CD14-positive monocyte (primary cell): ENCODE data around the gene CEP126. TPM values are rescaled to one million over a fixed set of nuclear protein-coding genes. Genes with fewer than 3 reads are reported as not detected.

Experiments used
- DNase-seq, 3 donors: peaks; one replicate each; pipeline ENCODE4 v3.0.0-alpha.2; 2011 to 2022
- H2AFZ ChIP-seq: 2 replicates; pipeline ENCODE4 v1.6.0; 2012; ENCODE audit warnings: mild to moderate bottlenecking, low read depth, low read length, inconsistent platforms; ENCODE audit not compliant: insufficient read depth, poor library complexity, severe bottlenecking
- H3K27ac ChIP-seq, 2 donors: 1 replicate in 1 of 2; 2 replicates in 1 of 2; pipeline ENCODE4 v1.5.1; 2012 to 2013; ENCODE audit warnings: low read length in 2 of 2, control low read depth in 1 of 2, inconsistent platforms in 1 of 2, low read depth in 1 of 2, mild to moderate bottlenecking in 1 of 2
- H3K27me3 ChIP-seq, 2 donors: one replicate each; pipeline versions ENCODE4 v1.6.0 to v1.6.1; 2011 to 2013; ENCODE audit warnings: low read length in 2 of 2; ENCODE audit not compliant: control insufficient read depth in 2 of 2, insufficient read depth in 2 of 2
- H3K36me3 ChIP-seq, 2 donors: replicated peaks in 1 of 2; 1 replicate in 1 of 2; 2 replicates in 1 of 2; pipeline versions ENCODE4 v1.5.1 to v1.6.1; 2012 to 2013; ENCODE audit warnings: low read length in 2 of 2, control low read depth in 1 of 2, inconsistent platforms in 1 of 2, mild to moderate bottlenecking in 1 of 2; ENCODE audit not compliant: insufficient read depth in 2 of 2, control insufficient read depth in 1 of 2
- H3K4me1 ChIP-seq, 2 donors: 1 replicate in 1 of 2; 2 replicates in 1 of 2; pipeline versions ENCODE4 v1.5.1 to v1.6.1; 2012 to 2013; ENCODE audit warnings: low read length in 2 of 2, control low read depth in 1 of 2, inconsistent platforms in 1 of 2, mild to moderate bottlenecking in 1 of 2, moderate library complexity in 1 of 2; ENCODE audit not compliant: insufficient read depth in 2 of 2, control insufficient read depth in 1 of 2
- H3K4me2 ChIP-seq: replicated peaks from 2 replicates; pipeline ENCODE3; 2012; ENCODE audit warnings: low read length, moderate library complexity, mild to moderate bottlenecking; ENCODE audit not compliant: poor library complexity, severe bottlenecking; ENCODE audit errors: extremely low read depth
- H3K4me3 ChIP-seq, 3 experiments: fragments of 200-600 bp in 1 of 3; sonication (generic) in 1 of 3; replicated peaks in 1 of 3; 1 replicate in 2 of 3; 2 replicates in 1 of 3; pipeline ENCODE4 v1.5.1; 2011 to 2013; ENCODE audit warnings: low read length in 3 of 3, mild to moderate bottlenecking in 3 of 3, control low read depth in 2 of 3, low read depth in 2 of 3, inconsistent platforms in 1 of 3, moderate library complexity in 1 of 3
- H3K79me2 ChIP-seq: 2 replicates; pipeline ENCODE4 v1.6.0; 2012; ENCODE audit warnings: mild to moderate bottlenecking, control low read depth, inconsistent platforms, low read length, moderate library complexity; ENCODE audit not compliant: insufficient read depth
- H3K9ac ChIP-seq: 2 replicates; pipeline ENCODE4 v1.6.0; 2017; ENCODE audit warnings: low read length, mild to moderate bottlenecking; ENCODE audit not compliant: insufficient read depth, poor library complexity, severe bottlenecking
- H3K9me3 ChIP-seq, 2 donors: replicated peaks in 1 of 2; 1 replicate in 1 of 2; 2 replicates in 1 of 2; pipeline versions ENCODE4 v1.5.1 to v1.6.1; 2012 to 2013; ENCODE audit warnings: low read length in 2 of 2, control low read depth in 1 of 2; ENCODE audit not compliant: control insufficient read depth in 1 of 2, insufficient read depth in 1 of 2
- H4K20me1 ChIP-seq: 2 replicates; pipeline ENCODE4 v1.6.0; 2012; ENCODE audit warnings: mild to moderate bottlenecking, low read length, control low read depth, moderate library complexity; ENCODE audit not compliant: insufficient read depth
- H3K27ac Mint-ChIP-seq, 7 donors: one replicate each; pipeline ENCODE4 v1.8.0; 2020; ENCODE audit warnings: mild to moderate bottlenecking in 7 of 7, mixed read lengths in 7 of 7, moderate library complexity in 6 of 7, inconsistent platforms in 2 of 7
- H3K27me3 Mint-ChIP-seq, 3 donors: one replicate each; pipeline ENCODE4 v1.8.0; 2021 to 2022; ENCODE audit warnings: low read depth in 3 of 3, mild to moderate bottlenecking in 3 of 3, mixed read lengths in 3 of 3, moderate library complexity in 3 of 3, inconsistent platforms in 1 of 3
- H3K36me3 Mint-ChIP-seq, 2 donors: one replicate each; pipeline ENCODE4 v1.8.0; 2020; ENCODE audit warnings: mixed read lengths in 2 of 2, inconsistent platforms in 1 of 2, mild to moderate bottlenecking in 1 of 2
- H3K4me1 Mint-ChIP-seq: one replicate; pipeline ENCODE4 v1.8.0; 2020; ENCODE audit warnings: mild to moderate bottlenecking, mixed read lengths
- H3K4me3 Mint-ChIP-seq, 2 donors: one replicate each; pipeline ENCODE4 v1.8.0; 2020; ENCODE audit warnings: mild to moderate bottlenecking in 2 of 2, mixed read lengths in 2 of 2, moderate library complexity in 1 of 2
- H3K9me3 Mint-ChIP-seq, 7 donors: one replicate each; pipeline ENCODE4 v1.8.0; 2020 to 2022; ENCODE audit warnings: mixed read lengths in 7 of 7, mild to moderate bottlenecking in 6 of 7, moderate library complexity in 6 of 7, inconsistent platforms in 2 of 7
- WGBS: methylation state at CpG from one replicate; pipeline ENCODE4 v1.1.5; 2013; ENCODE audit warnings: missing lambda C conversion rate; ENCODE audit not compliant: insufficient coverage; 5-methylcytosine and 5-hydroxymethylcytosine counted together
- intact Hi-C, 2 donors: fragments of 100-400 bp; cut with micrococcal nuclease; formaldehyde crosslinking; loops; one replicate each; pipeline versions ENCODE4 v1.15.0 to v1.15.1; 2023
- polyA plus RNA-seq, 3 donors: library from polyadenylated mRNA; depleted of rRNA in 1 of 3; unstranded in 2 of 3; stranded (reverse) in 1 of 3; fragments of 300-500 nt in 2 of 3; fragments of >200 nt in 1 of 3; fragmentation: Illumina TruSeq in 2 of 3; gene quantifications; 1 replicate in 2 of 3; 2 replicates in 1 of 3; pipeline ENCODE4 v1.2.3, GENCODE V29; 2012 to 2021
- TF ChIP-seq, protein P1 (sequence below): fragments of 200-600 bp; IDR thresholded peaks from one replicate; pipeline ENCODE4 v1.8.0; 2022; ENCODE audit warnings: antibody characterized with exemption, mild to moderate bottlenecking

CEP126 gene
- polyA plus RNA-seq, 3 donors: 0.02 to 0.52 TPM; not detected in 1

DNA sequence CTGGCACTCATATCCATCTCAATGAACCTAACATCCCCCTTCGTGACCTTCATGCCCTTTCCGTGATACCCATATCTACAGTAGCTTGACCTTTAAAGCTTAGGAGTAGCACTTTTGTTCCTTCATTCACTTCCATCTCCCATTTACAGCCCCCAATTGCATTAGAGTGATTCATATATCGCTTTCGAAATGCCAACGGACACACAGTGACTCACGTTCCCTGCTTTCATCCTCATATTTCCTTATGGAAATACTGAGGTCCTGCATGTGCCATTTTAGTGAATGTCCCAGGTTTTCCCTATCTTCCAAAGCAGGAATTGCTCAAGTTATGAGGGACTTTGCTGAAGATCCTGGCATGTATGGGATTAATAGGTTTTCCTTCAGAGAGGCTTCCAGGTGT lies 44.3 kb upstream of the CEP126 start:
- H3K27me3 ChIP-seq: no peaks in the 10 kb centered on the region
- H3K4me2 ChIP-seq: no peak overlapping the region
- H3K27ac ChIP-seq: no peak overlapping the region
- no peak for DNase-seq
- H3K9ac ChIP-seq: no peak overlapping the region
- no peak overlapping the region for H3K4me3 ChIP-seq
- TF ChIP-seq, protein P1, sequence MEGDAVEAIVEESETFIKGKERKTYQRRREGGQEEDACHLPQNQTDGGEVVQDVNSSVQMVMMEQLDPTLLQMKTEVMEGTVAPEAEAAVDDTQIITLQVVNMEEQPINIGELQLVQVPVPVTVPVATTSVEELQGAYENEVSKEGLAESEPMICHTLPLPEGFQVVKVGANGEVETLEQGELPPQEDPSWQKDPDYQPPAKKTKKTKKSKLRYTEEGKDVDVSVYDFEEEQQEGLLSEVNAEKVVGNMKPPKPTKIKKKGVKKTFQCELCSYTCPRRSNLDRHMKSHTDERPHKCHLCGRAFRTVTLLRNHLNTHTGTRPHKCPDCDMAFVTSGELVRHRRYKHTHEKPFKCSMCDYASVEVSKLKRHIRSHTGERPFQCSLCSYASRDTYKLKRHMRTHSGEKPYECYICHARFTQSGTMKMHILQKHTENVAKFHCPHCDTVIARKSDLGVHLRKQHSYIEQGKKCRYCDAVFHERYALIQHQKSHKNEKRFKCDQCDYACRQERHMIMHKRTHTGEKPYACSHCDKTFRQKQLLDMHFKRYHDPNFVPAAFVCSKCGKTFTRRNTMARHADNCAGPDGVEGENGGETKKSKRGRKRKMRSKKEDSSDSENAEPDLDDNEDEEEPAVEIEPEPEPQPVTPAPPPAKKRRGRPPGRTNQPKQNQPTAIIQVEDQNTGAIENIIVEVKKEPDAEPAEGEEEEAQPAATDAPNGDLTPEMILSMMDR: no peak
- Mint-ChIP-seq H3K27me3 (peaks cover 0 to 5% (median 3%) of the 10 kb centered on the region in 3 donors), H3K4me3 (no peak overlapping the region), H3K4me1 (no peaks in the 10 kb centered on the region), H3K36me3 (no peaks in the 10 kb centered on the region), H3K27ac (no peak overlapping the region), H3K9me3 (peaks cover 0 to 5% (median 0%) of the 10 kb centered on the region in 7 donors)
- no peaks in the 10 kb centered on the region for H4K20me1 ChIP-seq
- intact Hi-C loops: no loop called here
- WGBS: 100% methylated on average over 2 of the region's 6 CpGs
- H3K79me2 ChIP-seq: no peaks in the 10 kb centered on the region
- no peaks in the 10 kb centered on the region for H3K36me3 ChIP-seq
- H2AFZ ChIP-seq: no peak overlapping the region
- no peaks in the 10 kb centered on the region for H3K9me3 ChIP-seq
- no peaks in the 10 kb centered on the region for H3K4me1 ChIP-seq

DNA sequence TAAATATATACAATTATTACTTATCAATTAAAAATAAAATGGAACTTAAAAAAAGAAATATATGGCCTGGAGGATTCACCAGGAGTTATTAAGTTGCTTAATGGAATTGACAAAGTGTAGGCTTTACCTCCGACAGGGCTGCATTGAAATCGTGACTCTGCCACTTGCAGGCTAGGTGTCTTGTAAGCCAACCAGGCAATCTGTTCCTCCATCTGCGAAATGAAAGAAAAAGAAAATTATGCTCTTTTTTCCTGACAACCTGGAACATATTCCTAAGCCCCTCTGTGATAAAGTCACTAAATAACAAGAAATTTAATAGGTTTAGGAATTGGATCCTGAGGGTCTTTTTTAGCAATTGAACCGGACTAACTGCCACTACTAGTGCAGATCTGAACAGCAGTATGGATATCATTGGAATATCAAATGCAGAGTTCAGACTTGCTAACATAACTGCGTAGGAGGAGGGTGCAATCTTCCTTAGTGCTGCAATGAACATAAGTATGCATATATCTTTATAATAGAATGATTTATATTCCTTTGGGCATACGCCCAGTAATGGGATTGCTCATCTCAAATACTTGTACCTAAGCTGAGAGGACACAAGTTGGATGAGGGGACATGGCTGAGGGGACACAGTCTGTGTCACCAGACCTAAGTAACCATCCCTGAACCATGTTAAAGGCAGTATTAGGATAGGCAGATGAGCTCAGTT lies 42.5 kb upstream of the CEP126 start:
- peaks cover 0 to 3% (median 0%) of the 10 kb centered on the region in 7 donors for H3K9me3 Mint-ChIP-seq
- H3K4me3 Mint-ChIP-seq: no peak overlapping the region
- TF ChIP-seq, protein P1: no peak
- H3K27me3 Mint-ChIP-seq: peaks cover 0 to 6% (median 5%) of the 10 kb centered on the region in 3 donors
- H3K27ac Mint-ChIP-seq: no peak overlapping the region
- H3K4me1 Mint-ChIP-seq: no peaks in the 10 kb centered on the region
- WGBS: 85% methylated on average over 2 of the region's 6 CpGs
- no peak for DNase-seq
- Histone ChIP-seq H3K79me2 (no peaks in the 10 kb centered on the region), H3K27ac (no peak overlapping the region), H3K27me3 (no peaks in the 10 kb centered on the region), H3K9ac (no peak overlapping the region), H3K9me3 (no peaks in the 10 kb centered on the region), H3K4me3 (no peak overlapping the region), H3K36me3 (no peaks in the 10 kb centered on the region), H3K4me2 (no peak overlapping the region), H2AFZ (no peak overlapping the region), H4K20me1 (no peaks in the 10 kb centered on the region), H3K4me1 (no peaks in the 10 kb centered on the region)
- H3K36me3 Mint-ChIP-seq: no peaks in the 10 kb centered on the region
- intact Hi-C loops: no loop called here
